Skeletal muscle cell (primary cell): ENCODE results near the gene DYRK3.
A peak's percentile ranks its signal among the peaks of the same experiment; 100 is the strongest.

ENCODE experiments used
- DNase-seq: peaks from one replicate; pipeline ENCODE4 v3.0.0-alpha.2; 2010; ENCODE audit warnings: low read depth
- H3K4me3 ChIP-seq: 2 replicates; pipeline ENCODE4 v1.5.1; 2011; ENCODE audit warnings: low read depth, mild to moderate bottlenecking, control low read depth, low read length, moderate library complexity

The DYRK3 gene

DNA sequence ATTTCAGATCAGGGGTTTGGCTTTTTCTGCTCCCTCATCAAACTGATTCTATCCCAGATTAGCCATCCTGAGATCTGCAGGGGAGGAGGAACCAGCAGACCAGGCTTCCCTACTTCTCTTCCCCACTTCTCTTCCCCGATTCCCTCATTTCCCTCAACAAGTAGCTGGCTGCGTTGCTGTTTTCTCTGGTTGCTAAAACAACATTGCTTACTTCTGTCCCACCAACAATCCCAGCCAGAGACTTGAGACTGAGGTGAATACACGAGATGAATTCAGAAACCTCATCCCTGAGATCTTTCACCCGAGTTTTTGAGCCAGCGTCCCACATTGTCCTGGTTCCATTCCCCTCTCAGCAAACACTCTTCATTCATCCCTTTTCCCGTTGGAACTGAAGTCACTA is 22.4 kb downstream of the DYRK3 start:
- no peak for DNase-seq
- no peak overlapping the region for H3K4me3 ChIP-seq

- no peak for DNase-seq
- H3K4me3 ChIP-seq = no peak overlapping the region
Observed at GRCh38 chr1:206658264-206658980, 23.1 kb downstream of the DYRK3 start.

- no peak for DNase-seq
- H3K4me3 ChIP-seq = no peak overlapping the region
Observed at GRCh38 chr1:206658981-206659273, 23.6 kb downstream of the DYRK3 start.

- no peak for DNase-seq
- no peak overlapping the region for H3K4me3 ChIP-seq
Observed at GRCh38 chr1:206660136-206660535, 24.8 kb downstream of the DYRK3 start.

DNA sequence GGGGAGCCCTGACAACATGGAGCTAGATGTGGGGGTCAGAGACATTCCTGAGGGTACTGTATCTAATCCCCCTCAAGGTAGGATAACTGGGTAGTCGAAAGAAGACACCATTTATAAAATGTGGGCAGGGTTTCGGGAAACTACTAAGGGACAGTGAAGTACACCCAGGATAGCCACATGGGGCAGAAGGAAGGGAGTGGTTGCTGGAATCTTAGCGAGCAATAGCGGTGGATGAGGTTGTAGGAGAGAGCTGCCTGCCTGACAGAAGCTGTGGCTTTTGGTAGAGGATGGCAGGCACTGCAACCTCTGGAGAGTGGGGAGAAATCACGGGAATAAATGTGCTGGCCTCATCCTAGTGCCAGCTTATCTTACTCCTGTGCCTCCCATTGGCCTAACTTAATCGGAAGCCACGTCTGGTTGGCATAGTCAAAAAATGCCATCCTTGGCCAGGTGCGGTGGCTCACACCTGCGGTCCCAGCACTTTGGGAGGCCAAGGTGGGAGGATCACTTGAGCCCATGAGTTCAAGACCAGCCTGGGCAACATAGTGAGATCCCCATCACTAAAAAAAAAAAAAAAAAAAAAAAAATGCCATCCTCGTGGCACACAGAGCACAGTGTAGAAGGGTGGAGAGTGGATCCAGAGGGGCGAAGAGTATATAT is 26.0 kb downstream of the DYRK3 start:
- no peak for DNase-seq
- no peak overlapping the region for H3K4me3 ChIP-seq

DNA sequence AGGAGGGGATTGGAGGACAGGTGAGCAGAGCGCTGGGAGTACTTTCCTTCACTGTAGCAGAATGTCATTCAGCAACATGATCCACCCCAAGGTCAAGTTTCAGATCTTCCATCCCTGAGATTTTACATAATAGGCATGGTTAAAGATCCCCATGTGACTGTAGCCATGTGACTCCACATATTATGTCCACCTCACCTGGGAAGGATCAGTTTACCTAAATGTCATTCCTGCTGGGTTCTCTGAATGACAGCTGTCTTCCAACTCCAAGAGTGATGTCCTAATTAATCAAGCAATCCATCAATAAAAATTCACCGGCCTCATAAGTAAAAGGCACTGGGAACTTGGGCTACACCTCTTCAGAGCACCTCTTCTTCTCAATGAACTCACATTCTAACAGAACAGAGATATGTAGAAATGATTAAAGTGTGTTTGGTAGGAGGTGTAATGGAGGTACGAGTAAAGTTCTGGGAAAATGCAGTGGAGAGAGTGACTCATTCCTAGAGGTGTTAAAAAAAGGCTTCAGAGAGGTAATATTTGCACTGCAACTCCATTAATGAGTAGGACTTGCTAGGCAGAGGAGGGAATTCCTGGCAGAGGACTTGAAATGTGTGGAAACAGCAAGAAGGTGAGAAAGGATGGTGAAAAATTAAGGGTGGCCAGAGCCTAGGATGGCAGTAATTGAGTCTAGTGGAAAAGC is 27.2 kb downstream of the DYRK3 start:
- no peak for DNase-seq

DNA sequence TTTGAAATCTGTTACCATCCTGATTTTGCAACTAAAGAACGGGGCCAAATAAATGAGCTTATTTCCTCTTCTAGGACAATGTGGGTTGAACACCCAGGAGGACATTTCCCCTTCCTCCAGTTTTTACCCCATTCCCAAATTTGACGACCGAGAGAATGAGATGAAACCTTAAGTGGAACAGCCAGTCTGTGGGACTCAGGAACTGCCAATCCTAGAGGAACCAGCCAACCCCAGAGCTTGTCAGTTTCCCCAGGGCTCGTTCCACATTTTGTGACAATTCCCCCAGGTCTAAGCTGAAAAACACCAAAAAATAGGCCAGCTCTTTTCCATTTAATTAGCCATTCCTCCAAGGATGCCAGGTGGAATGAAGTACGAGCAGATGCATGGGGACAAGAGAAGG is 28.0 kb downstream of the DYRK3 start:
- no peak overlapping the region for H3K4me3 ChIP-seq

More for the DNA sequence above, 27.2 kb downstream of the DYRK3 start:
- H3K4me3 ChIP-seq = no peak overlapping the region

DNA sequence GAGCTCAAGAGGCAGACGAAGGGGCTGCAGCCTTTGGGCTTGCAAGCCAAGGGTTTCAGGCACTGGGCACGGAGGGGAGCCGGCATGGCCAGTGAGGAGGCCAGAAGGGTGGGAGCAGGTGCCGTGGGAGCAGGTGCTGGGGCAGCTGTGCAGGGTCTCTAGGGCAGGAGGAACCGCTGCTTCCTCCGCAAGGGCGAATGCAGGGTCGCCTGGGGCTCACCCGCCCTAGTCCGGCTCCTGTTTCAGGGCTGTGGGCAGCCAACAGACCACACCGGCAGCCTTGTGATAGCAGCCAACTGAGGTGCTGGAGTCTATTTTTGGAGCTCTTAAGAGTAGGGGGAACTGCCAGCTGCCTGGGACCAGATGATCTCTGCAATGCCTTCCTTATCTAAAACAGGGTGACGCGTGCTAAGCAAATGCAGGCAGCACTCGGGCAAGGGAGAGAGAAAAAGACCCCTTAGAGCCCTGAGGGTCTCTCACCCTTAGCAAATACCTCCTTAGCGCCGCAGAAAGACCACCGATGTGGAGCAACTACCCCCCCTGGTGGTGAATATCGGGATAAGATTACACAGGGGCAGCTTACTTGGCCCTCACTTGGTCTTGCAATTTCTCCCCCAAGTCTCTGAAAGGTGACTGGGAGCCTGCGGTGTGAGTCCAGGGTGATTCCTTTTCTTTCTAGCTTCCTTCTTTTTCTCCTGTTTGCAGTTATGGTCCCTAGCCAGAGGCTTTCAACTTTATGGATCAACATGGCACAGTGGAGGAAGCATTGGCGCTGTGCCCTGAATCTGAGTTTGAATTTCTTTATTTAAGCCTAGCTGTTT is 28.7 kb downstream of the DYRK3 start:
- H3K4me3 ChIP-seq = no peak overlapping the region
- DNase-seq = no peak

More for the DNA sequence above, 28.0 kb downstream of the DYRK3 start:
- DNase-seq = no peak

GRCh38 chr1:206664740-206665139 is 29.4 kb downstream of the DYRK3 start:
- no peak for DNase-seq
- no peak overlapping the region for H3K4me3 ChIP-seq

- no peak for DNase-seq
Observed at GRCh38 chr1:206666031-206666561, 30.8 kb downstream of the DYRK3 start.

GRCh38 chr1:206666954-206667665 is 31.8 kb downstream of the DYRK3 start:
- DNase-seq = no peak
- no peak overlapping the region for H3K4me3 ChIP-seq

More at GRCh38 chr1:206666031-206666561, 30.8 kb downstream of the DYRK3 start:
- H3K4me3 ChIP-seq = no peak overlapping the region

GRCh38 chr1:206668351-206668750 is 33.0 kb downstream of the DYRK3 start:
- DNase-seq = no peak
- no peak overlapping the region for H3K4me3 ChIP-seq

DNA sequence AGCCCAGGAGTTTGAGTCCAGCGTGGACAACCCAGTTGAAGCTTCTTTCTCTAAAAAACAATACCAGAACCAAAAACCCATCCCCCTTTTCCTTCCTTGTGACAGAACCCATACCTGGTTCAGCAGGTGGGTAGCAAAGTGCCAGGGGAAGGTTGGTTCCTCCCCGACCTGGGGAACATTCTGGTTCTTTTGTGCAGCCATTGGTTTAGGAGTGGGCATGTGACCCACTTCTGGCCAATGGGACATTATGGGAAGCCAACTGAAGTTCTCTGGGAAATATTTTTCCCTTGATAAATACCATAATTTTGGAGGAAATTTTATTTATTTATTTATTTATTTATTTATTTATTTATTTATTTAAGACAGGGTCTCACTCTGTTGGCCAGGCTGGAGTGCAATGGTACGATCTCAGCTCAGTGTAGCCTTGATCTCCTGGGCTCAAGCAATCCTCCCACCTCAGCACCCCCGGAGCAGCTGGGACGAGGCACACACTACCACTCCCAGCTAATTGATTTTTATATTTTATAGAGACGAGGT is 33.6 kb downstream of the DYRK3 start:
- DNase-seq = no peak
- H3K4me3 ChIP-seq = no peak overlapping the region

DNA sequence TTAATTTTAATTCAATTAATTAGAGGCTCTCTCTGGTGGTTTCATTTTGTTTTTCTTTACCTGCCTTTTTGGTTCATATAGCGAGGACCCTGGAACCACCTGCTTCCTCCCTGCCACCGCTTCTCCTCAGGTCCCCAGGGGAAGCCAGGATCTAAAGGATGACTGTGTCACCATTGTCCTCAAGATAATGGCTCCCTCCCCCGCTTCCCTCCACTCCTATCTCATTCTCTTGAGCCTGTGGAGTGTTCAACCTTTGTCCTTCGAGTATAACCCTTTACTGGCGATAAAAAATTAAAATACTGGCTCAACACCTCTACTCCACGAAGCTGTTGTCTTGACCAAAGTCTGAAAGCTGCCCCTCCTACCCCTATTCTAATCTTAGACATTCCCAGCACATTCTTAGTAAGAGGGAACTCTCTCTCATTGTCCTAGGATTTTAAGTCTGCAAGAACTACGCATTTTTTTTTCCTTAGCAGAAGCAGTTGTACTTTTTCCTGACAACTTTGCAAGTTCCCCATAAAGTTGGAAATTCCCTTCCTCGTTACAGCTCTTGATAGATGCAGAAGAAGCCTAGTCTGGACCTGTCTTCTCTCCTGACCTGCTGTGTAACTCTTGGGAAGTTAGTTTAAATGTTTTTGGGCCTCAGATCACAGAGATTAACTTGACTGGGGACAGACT is 36.8 kb downstream of the DYRK3 start:
- no peak overlapping the region for H3K4me3 ChIP-seq

GRCh38 chr1:206672844-206673758 is 37.8 kb downstream of the DYRK3 start:
- H3K4me3 ChIP-seq = no peak overlapping the region
- DNase-seq = no peak

More for the DNA sequence above, 36.8 kb downstream of the DYRK3 start:
- no peak for DNase-seq

DNA sequence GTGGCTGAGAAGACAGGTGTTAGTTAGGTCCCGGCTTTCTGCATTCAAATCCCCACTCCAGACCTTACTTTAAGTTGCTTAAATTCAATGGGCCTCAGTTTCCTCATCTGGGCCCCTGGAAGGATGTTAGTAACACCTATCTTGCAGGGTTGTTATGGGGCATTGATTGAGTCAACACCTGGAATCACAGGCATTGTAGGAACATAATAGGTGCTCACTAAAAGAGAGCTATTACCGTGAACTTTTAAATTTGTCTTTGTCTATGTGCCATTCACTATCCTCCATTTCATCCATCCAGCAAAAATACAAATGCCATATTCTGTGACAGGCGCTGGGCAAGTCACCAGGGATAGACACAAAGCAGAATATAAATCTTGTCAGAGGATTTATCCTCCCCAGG is 38.9 kb downstream of the DYRK3 start:
- no peak for DNase-seq
- H3K4me3 ChIP-seq = no peak overlapping the region

DNA sequence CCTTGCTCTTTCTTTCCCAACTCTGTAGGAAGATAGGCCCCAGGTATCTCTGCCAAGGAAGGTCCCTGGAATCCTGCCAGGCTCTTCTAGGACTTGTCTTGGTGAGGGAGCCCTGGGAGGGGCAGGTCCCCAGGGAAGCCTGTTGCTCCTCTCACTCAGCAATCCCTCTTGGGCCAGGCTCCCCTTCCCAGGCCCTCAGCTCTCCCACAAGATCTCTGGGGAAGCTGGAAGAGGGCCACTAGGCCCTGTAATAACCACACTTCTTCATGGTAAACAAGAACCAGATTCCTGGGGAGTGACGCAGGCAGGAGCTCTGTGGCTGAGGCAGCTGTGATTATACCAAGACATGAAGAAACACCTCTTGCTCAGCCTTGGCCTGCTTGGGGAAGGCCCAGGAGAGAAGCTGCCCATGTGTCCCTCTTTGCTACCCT is 39.4 kb downstream of the DYRK3 start:
- no peak overlapping the region for H3K4me3 ChIP-seq
- peak; percentile 99 for DNase-seq
